Measurements from ENCODE around the gene CAPZA3.

- TF ChIP-seq EZH2 (IDR thresholded peaks at IDR 0.05; ENCODE audit: low read length, unreplicated experiment) (no peak), CTCF (conservative IDR thresholded peaks at IDR 0.05; ENCODE audit: low read depth, low read length) (no peak), EZH2phosphoT487 (IDR thresholded peaks at IDR 0.05; ENCODE audit: borderline replicate concordance, low read length) (no peak)
Measured at GRCh38 chr12:18747895-18748294, 10.0 kb downstream of the CAPZA3 start.

Data from PC-3 (cell line).